ENCODE measurements around the gene SASH1. TPM values are rescaled to one million over a fixed set of nuclear protein-coding genes. Genes with fewer than 3 reads are reported as not detected.

The SASH1 gene
- total and polyA plus RNA-seq, 2 of the 8 experiments (the other 6 are each of a cell fraction or from before 2014, with no cell fraction given): 6.0 to 20.2 TPM

GRCh38 chr6:148345578-148345977, 2.9 kb downstream of the SASH1 start:
- Histone ChIP-seq H4K5ac (ENCODE audit: insufficient read length, low read depth, low read length) (no peak overlapping the region), H3K9ac (replicated peaks in 1 of 4; ENCODE audit: extremely low read depth in 1 of 4, low read depth in 3 of 4, low read length in 3 of 4) (no peak overlapping the region), H2BK15ac (ENCODE audit: low read length) (no peak overlapping the region), H3K4ac (replicated peaks; ENCODE audit: insufficient read length, low read depth, low read length) (no peak overlapping the region), H3K56ac (replicated peaks; ENCODE audit: insufficient read length, low read depth, low read length) (no peak overlapping the region), H4K8ac (ENCODE audit: extremely low read depth, insufficient read depth, low read length) (no peak overlapping the region), H3K4me1 (replicated peaks in 1 of 4; ENCODE audit: control insufficient read depth in 3 of 4, insufficient read depth in 4 of 4, low read length in 3 of 4) (peaks cover 11 to 37% (median 24%) of the 10 kb centered on the region in 4 experiments), H3K27me3 (replicated peaks in 1 of 4; ENCODE audit: control insufficient read depth in 3 of 4, extremely low read depth in 1 of 4, insufficient read depth in 3 of 4, low read length in 3 of 4) (no peaks in the 10 kb centered on the region), H3K79me2 (ENCODE audit: control insufficient read depth in 1 of 2, insufficient read depth in 2 of 2, low read length in 2 of 2) (peaks cover 0 to 57% of the 10 kb centered on the region in 2 experiments; a peak in 2 of 4 replicates), H3K23ac (ENCODE audit: insufficient read length) (no peak overlapping the region), H3K4me2 (ENCODE audit: insufficient read depth in 1 of 2, low read depth in 2 of 2, low read length in 2 of 2) (peak overlapping the region; percentile 27 to 65; a peak in 2 of 4 replicates), H2BK20ac (ENCODE audit: low read length) (no peak overlapping the region), H3K27ac (ENCODE audit: low read depth, low read length) (no peak overlapping the region), H3K79me1 (ENCODE audit: low read depth, low read length) (no peaks in the 10 kb centered on the region; the same call in 1 of the 2 replicates), H3K23me2 (ENCODE audit: low read depth, low read length) (peaks cover 7% of the 10 kb centered on the region), H3K18ac (ENCODE audit: extremely low read depth, low read length) (no peak overlapping the region), H2BK12ac (ENCODE audit: low read depth, low read length) (no peak overlapping the region), H2AFZ (ENCODE audit: low read length) (no peak overlapping the region), H4K20me1 (replicated peaks in 1 of 2; ENCODE audit: control insufficient read depth in 1 of 2, insufficient read depth in 2 of 2, low read length in 2 of 2) (no peaks in the 10 kb centered on the region), H2BK5ac (ENCODE audit: low read depth, low read length) (no peak overlapping the region), H3K9me3 (ENCODE audit: insufficient read depth in 2 of 2, low read depth in 1 of 2, low read length in 1 of 2) (no peaks in the 10 kb centered on the region), H2AK5ac (ENCODE audit: low read depth, low read length) (no peak overlapping the region), H4K91ac (replicated peaks; ENCODE audit: insufficient read length, low read length) (no peak overlapping the region), H2BK120ac (replicated peaks; ENCODE audit: low read depth, low read length) (no peak overlapping the region), H3K14ac (ENCODE audit: insufficient read length) (no peak overlapping the region), H3K4me3 (ENCODE audit: extremely low read depth in 1 of 4, insufficient read depth in 2 of 4, low read depth in 3 of 4, low read length in 4 of 4) (peak overlapping the region in 1 of 4 experiments; percentile 55; a peak in 2 of 8 replicates), H3K36me3 (ENCODE audit: control insufficient read depth in 2 of 4, insufficient read depth in 4 of 4, low read length in 3 of 4) (no peaks in the 10 kb centered on the region)
- DNase-seq (ENCODE audit: low read depth in 1 of 2, low spot score in 2 of 2) (no peak), FAIRE-seq (no peak)
- ChIA-PET POLR2A (ENCODE audit: partially characterized antibody) (interaction anchor here (1.1 kb wide), 1 partner anchor 13 kb away, joined by 3 read pairs; no protein-coding TSS in a partner anchor), CTCF (ENCODE audit: partially characterized antibody) (interaction anchor here (0.6 to 1.7 kb wide), 3 partner anchors 16 to 118 kb away, joined by 3 to 5 read pairs (median 4); no protein-coding TSS in a partner anchor)
- WGBS, 2 experiments (ENCODE audit: extremely low coverage in 1 of 2, insufficient coverage in 1 of 2, insufficient read length in 1 of 2, insufficient replicate concordance in 2 of 2, low coverage in 1 of 2, low lambda C conversion rate in 2 of 2, missing lambda C conversion rate in 1 of 2): 74% methylated on average over 4 of the region's 4 CpGs; no CpG with 5 or more reads in 1 of the 2 experiments
- TF ChIP-seq CEBPB (IDR thresholded peaks at IDR 0.05; ENCODE audit: low read depth, low read length) (no peak), ASH2L (IDR thresholded peaks at IDR 0.05; ENCODE audit: low read length) (no peak), NRF1 (IDR thresholded peaks at IDR 0.05; ENCODE audit: low read depth, low read length) (no peak), NANOG (IDR thresholded peaks at IDR 0.05; ENCODE audit: insufficient read depth, low read depth, low read length, poor library complexity, severe bottlenecking) (no peak), KDM1A (IDR thresholded peaks at IDR 0.05; ENCODE audit: borderline replicate concordance, low read length) (no peak), POLR2A (IDR thresholded peaks at IDR 0.05; ENCODE audit: control extremely low read depth in 1 of 2, low read depth in 2 of 2, low read length in 2 of 2) (no peak), TBP (IDR thresholded peaks at IDR 0.05; ENCODE audit: low read depth, low read length) (no peak), RXRA (IDR thresholded peaks at IDR 0.05; ENCODE audit: insufficient read depth, low read depth, low read length) (no peak), ZNF274 (IDR thresholded peaks at IDR 0.05; ENCODE audit: borderline replicate concordance, extremely low read depth, low read length) (no peak), RFX5 (IDR thresholded peaks at IDR 0.05; ENCODE audit: borderline replicate concordance, low read depth, low read length) (no peak), YY1 (IDR thresholded peaks at IDR 0.05; ENCODE audit: low read depth, low read length) (no peak), SRF (IDR thresholded peaks at IDR 0.05; ENCODE audit: low read depth, low read length) (no peak)
- TF ChIP-seq, protein P1, sequence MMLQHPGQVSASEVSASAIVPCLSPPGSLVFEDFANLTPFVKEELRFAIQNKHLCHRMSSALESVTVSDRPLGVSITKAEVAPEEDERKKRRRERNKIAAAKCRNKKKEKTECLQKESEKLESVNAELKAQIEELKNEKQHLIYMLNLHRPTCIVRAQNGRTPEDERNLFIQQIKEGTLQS (IDR thresholded peaks at IDR 0.05; ENCODE audit: insufficient read depth, low read depth, low read length): no peak
- TF ChIP-seq, protein P2, sequence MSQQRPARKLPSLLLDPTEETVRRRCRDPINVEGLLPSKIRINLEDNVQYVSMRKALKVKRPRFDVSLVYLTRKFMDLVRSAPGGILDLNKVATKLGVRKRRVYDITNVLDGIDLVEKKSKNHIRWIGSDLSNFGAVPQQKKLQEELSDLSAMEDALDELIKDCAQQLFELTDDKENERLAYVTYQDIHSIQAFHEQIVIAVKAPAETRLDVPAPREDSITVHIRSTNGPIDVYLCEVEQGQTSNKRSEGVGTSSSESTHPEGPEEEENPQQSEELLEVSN (IDR thresholded peaks at IDR 0.05): no peak

Data from H1 (cell line).